ENCODE data around the gene RESP18. TPM values are rescaled to one million over a fixed set of nuclear protein-coding genes. Genes with fewer than 3 reads are reported as not detected.

RESP18 gene
- total RNA-seq, 1 experiment from 2014 or later = not detected

GRCh38 chr2:219294356-219295351, 37.9 kb downstream of the RESP18 start:
- H3K27ac Mint-ChIP-seq (ENCODE audit: low read depth, unreplicated experiment) = peak overlapping the region; percentile 40
- ChIA-PET POLR2A (interaction anchor here (0.6 to 11.1 kb wide), 14 partner anchors 17 to 135 kb away, joined by 3 to 170 read pairs (median 8); partner anchors contain the start of genes ANKZF1, ATG9A, CNPPD1 and DNAJB2), CTCF (interaction anchor here (0.5 to 17.4 kb wide), 61 partner anchors 9 to 731 kb away, joined by 3 to 445 read pairs (median 5); partner anchors contain the start of genes ABCB6, ANKZF1, ATG9A and CNPPD1)
- intact Hi-C loops (cut with micrococcal nuclease) = loop anchor here (2.0 to 5.0 kb wide), 4 partner anchors 16 to 124 kb away; partner anchors contain the start of genes ANKZF1, ATG9A, DNAJB2 and GLB1L
- peaks cover 2% of the 10 kb centered on the region for H3K27me3 Mint-ChIP-seq (ENCODE audit: insufficient read depth, unreplicated experiment)
- peak; percentile 79 for DNase-seq (ENCODE audit: unreplicated experiment)
- TF ChIP-seq CTCF (IDR thresholded peaks at IDR 0.05; ENCODE audit: unreplicated experiment) = peak; percentile 99
- peak overlapping the region; percentile 68 for H3K4me3 Mint-ChIP-seq (ENCODE audit: unreplicated experiment)
- H3K9me3 Mint-ChIP-seq (ENCODE audit: unreplicated experiment) = no peaks in the 10 kb centered on the region
- peaks cover 17% of the 10 kb centered on the region for H3K4me1 Mint-ChIP-seq (ENCODE audit: insufficient read depth, unreplicated experiment)
- no TSS peak for BruUV-seq (replicated peaks)
- peaks cover 6% of the 10 kb centered on the region for H3K36me3 Mint-ChIP-seq (ENCODE audit: insufficient read depth, unreplicated experiment)

GRCh38 chr2:219293736-219294231, 38.8 kb downstream of the RESP18 start:
- no peak for TF ChIP-seq CTCF (IDR thresholded peaks at IDR 0.05; ENCODE audit: unreplicated experiment)
- POLR2A ChIA-PET = interaction anchor here (0.6 to 11.1 kb wide), 7 partner anchors 17 to 117 kb away, joined by 4 to 170 read pairs (median 21); partner anchors contain the start of genes ANKZF1, ATG9A, CNPPD1 and DNAJB2
- H3K27me3 Mint-ChIP-seq (ENCODE audit: insufficient read depth, unreplicated experiment) = no peaks in the 10 kb centered on the region
- DNase-seq (ENCODE audit: unreplicated experiment) = no peak
- H3K36me3 Mint-ChIP-seq (ENCODE audit: insufficient read depth, unreplicated experiment) = peaks cover 6% of the 10 kb centered on the region
- no peak overlapping the region for H3K27ac Mint-ChIP-seq (ENCODE audit: low read depth, unreplicated experiment)
- peak overlapping the region; percentile 68 for H3K4me3 Mint-ChIP-seq (ENCODE audit: unreplicated experiment)
- intact Hi-C loops (cut with micrococcal nuclease) = loop anchor here (2.0 kb wide), 3 partner anchors 15 to 123 kb away; partner anchors contain the start of genes ANKZF1, ATG9A, DNAJB2 and SLC23A3
- no TSS peak for BruUV-seq (replicated peaks)
- CTCF ChIA-PET = interaction anchor here (0.7 to 17.4 kb wide), 15 partner anchors 15 to 730 kb away, joined by 4 to 445 read pairs (median 7); partner anchors contain the start of genes ABCB6, ANKZF1, ATG9A and CNPPD1
- no peaks in the 10 kb centered on the region for H3K9me3 Mint-ChIP-seq (ENCODE audit: unreplicated experiment)
- H3K4me1 Mint-ChIP-seq (ENCODE audit: insufficient read depth, unreplicated experiment) = peaks cover 22% of the 10 kb centered on the region

GRCh38 chr2:219292616-219293015, 39.9 kb downstream of the RESP18 start:
- no peak for DNase-seq (ENCODE audit: unreplicated experiment)
- Mint-ChIP-seq H3K9me3 (ENCODE audit: unreplicated experiment) (no peaks in the 10 kb centered on the region), H3K36me3 (ENCODE audit: insufficient read depth, unreplicated experiment) (peaks cover under 1% of the 10 kb centered on the region), H3K27ac (ENCODE audit: low read depth, unreplicated experiment) (no peak overlapping the region), H3K4me1 (ENCODE audit: insufficient read depth, unreplicated experiment) (peaks cover 26% of the 10 kb centered on the region), H3K27me3 (ENCODE audit: insufficient read depth, unreplicated experiment) (no peaks in the 10 kb centered on the region), H3K4me3 (ENCODE audit: unreplicated experiment) (no peak overlapping the region)
- BruUV-seq (replicated peaks) = no TSS peak
- intact Hi-C loops (cut with micrococcal nuclease) = no loop called here
- CTCF ChIA-PET = interaction anchor here (1.6 to 17.4 kb wide), 5 partner anchors 14 to 133 kb away, joined by 7 to 445 read pairs (median 69); partner anchors contain the start of genes ANKZF1, ATG9A, CNPPD1 and DNAJB2
- POLR2A ChIA-PET = interaction anchor here (1.1 to 11.1 kb wide), 5 partner anchors 15 to 116 kb away, joined by 4 to 170 read pairs (median 32); partner anchors contain the start of genes ANKZF1, ATG9A, CNPPD1 and DNAJB2
- no peak for TF ChIP-seq CTCF (IDR thresholded peaks at IDR 0.05; ENCODE audit: unreplicated experiment)

All from MCF 10A (cell line).